H1 (cell line): Measurements from ENCODE around the gene VWA7. TPM values are rescaled to one million over a fixed set of nuclear protein-coding genes. Genes with fewer than 3 reads are reported as not detected.

ENCODE experiments used
- CTCF ChIA-PET: fragments of 300-600 bp; sonication (Branson Sonifier 250); formaldehyde crosslinking; loops from one replicate; lab custom pipeline; 2021; ENCODE audit not compliant: partially characterized antibody; lab: Charles Lee
- POLR2A ChIA-PET: fragments of 300-600 bp; sonication (Branson Sonifier 250); formaldehyde crosslinking; loops from one replicate; lab custom pipeline; 2021; ENCODE audit warnings: inconsistent platforms; ENCODE audit not compliant: partially characterized antibody; lab: Charles Lee
- DNase-seq, 2 experiments: peaks; one replicate each; pipeline versions ENCODE4 v3.0.0 to v3.0.0-alpha.2; 2010 to 2022; ENCODE audit warnings: low spot score in 2 of 2, low read depth in 1 of 2, mixed read lengths in 1 of 2
- FAIRE-seq: peaks from 2 replicates; lab custom pipeline; 2011; peaks lifted over from hg19 to GRCh38; lab: Jason Lieb, UNC
- H2AFZ ChIP-seq: 2 replicates; pipeline ENCODE4 v1.8.1; 2012; ENCODE audit warnings: low read length, inconsistent platforms
- H2AK5ac ChIP-seq: 2 replicates; pipeline ENCODE4 v1.6.1; 2013; ENCODE audit warnings: low read depth, low read length
- H2BK120ac ChIP-seq: replicated peaks from 2 replicates; pipeline ENCODE3; 2013; ENCODE audit warnings: low read depth, low read length, inconsistent platforms
- H2BK12ac ChIP-seq: 2 replicates; pipeline ENCODE4 v1.6.1; 2013; ENCODE audit warnings: low read depth, low read length
- H2BK15ac ChIP-seq: 2 replicates; pipeline ENCODE4 v1.6.1; 2013; ENCODE audit warnings: low read length
- H2BK20ac ChIP-seq: 2 replicates; pipeline ENCODE4 v1.6.1; 2013; ENCODE audit warnings: low read length
- H2BK5ac ChIP-seq: 2 replicates; pipeline ENCODE4 v1.6.1; 2013; ENCODE audit warnings: low read depth, low read length
- H3K14ac ChIP-seq: 2 replicates; pipeline ENCODE4 v1.6.1; 2013; ENCODE audit warnings: inconsistent platforms; ENCODE audit not compliant: insufficient read length
- H3K18ac ChIP-seq: 2 replicates; pipeline ENCODE4 v1.6.1; 2013; ENCODE audit warnings: low read length; ENCODE audit errors: extremely low read depth
- H3K23ac ChIP-seq: 2 replicates; pipeline ENCODE4 v1.6.1; 2013; ENCODE audit warnings: inconsistent platforms; ENCODE audit not compliant: insufficient read length
- H3K23me2 ChIP-seq: 2 replicates; pipeline ENCODE4 v1.6.1; 2013; ENCODE audit warnings: low read depth, low read length
- H3K27ac ChIP-seq: 2 replicates; pipeline ENCODE4 v1.6.1; 2011; ENCODE audit warnings: low read depth, low read length, inconsistent platforms
- H3K27me3 ChIP-seq, 4 experiments: replicated peaks in 1 of 4; 1 replicate in 1 of 4; 2 replicates in 3 of 4; pipeline versions ENCODE4 v1.6.1 to v1.8.1; 2011 to 2013; ENCODE audit warnings: low read length in 3 of 4, mild to moderate bottlenecking in 3 of 4, inconsistent platforms in 2 of 4, mixed read lengths in 2 of 4, moderate library complexity in 1 of 4; ENCODE audit not compliant: control insufficient read depth in 3 of 4, insufficient read depth in 3 of 4; ENCODE audit errors: extremely low read depth in 1 of 4
- H3K36me3 ChIP-seq, 4 experiments: 2 replicates each; pipeline versions ENCODE4 v1.6.1 to v1.8.1; 2011 to 2013; ENCODE audit warnings: mild to moderate bottlenecking in 4 of 4, low read length in 3 of 4, moderate library complexity in 2 of 4, control low read depth in 1 of 4, inconsistent platforms in 1 of 4; ENCODE audit not compliant: insufficient read depth in 4 of 4, control insufficient read depth in 2 of 4
- H3K4ac ChIP-seq: replicated peaks from 2 replicates; pipeline ENCODE3; 2013; ENCODE audit warnings: low read length, low read depth, mixed read lengths, inconsistent platforms; ENCODE audit not compliant: insufficient read length
- H3K4me1 ChIP-seq, 4 experiments: replicated peaks in 1 of 4; 1 replicate in 1 of 4; 2 replicates in 3 of 4; pipeline versions ENCODE4 v1.6.1 to v1.8.1; 2011 to 2013; ENCODE audit warnings: low read length in 3 of 4, inconsistent platforms in 2 of 4, mixed read lengths in 1 of 4; ENCODE audit not compliant: insufficient read depth in 4 of 4, control insufficient read depth in 3 of 4
- H3K4me2 ChIP-seq, 2 experiments: 2 replicates each; pipeline versions ENCODE4 v1.6.1 to v1.8.1; 2011 to 2013; ENCODE audit warnings: low read depth in 2 of 2, low read length in 2 of 2, control low read depth in 1 of 2, inconsistent platforms in 1 of 2, mild to moderate bottlenecking in 1 of 2; ENCODE audit not compliant: insufficient read depth in 1 of 2
- H3K4me3 ChIP-seq, 4 experiments: fragments of 200-600, 300-600 bp in 1 of 4; sonication (generic), shearing (Covaris generic), sonication (Bioruptor Twin) in 1 of 4; 2 replicates each; pipeline versions ENCODE4 v1.5.1 to v1.8.1; 2011 to 2016; ENCODE audit warnings: low read length in 4 of 4, low read depth in 3 of 4, control low read depth in 2 of 4, inconsistent platforms in 2 of 4, mild to moderate bottlenecking in 2 of 4, mixed read lengths in 1 of 4, moderate library complexity in 1 of 4; ENCODE audit not compliant: insufficient read depth in 2 of 4; ENCODE audit errors: extremely low read depth in 1 of 4
- H3K56ac ChIP-seq: replicated peaks from 2 replicates; pipeline ENCODE3; 2013; ENCODE audit warnings: low read depth, mild to moderate bottlenecking, mixed read lengths, low read length, inconsistent platforms; ENCODE audit not compliant: insufficient read length
- H3K79me1 ChIP-seq: 2 replicates; pipeline ENCODE4 v1.6.1; 2013; ENCODE audit warnings: low read depth, low read length, control low read depth
- H3K79me2 ChIP-seq, 2 experiments: 2 replicates each; pipeline versions ENCODE4 v1.6.1 to v1.8.1; 2012 to 2013; ENCODE audit warnings: low read length in 2 of 2, mild to moderate bottlenecking in 2 of 2, inconsistent platforms in 1 of 2; ENCODE audit not compliant: insufficient read depth in 2 of 2, control insufficient read depth in 1 of 2
- H3K9ac ChIP-seq, 4 experiments: replicated peaks in 1 of 4; 1 replicate in 1 of 4; 2 replicates in 3 of 4; pipeline versions ENCODE4 v1.6.1 to v1.8.1; 2011 to 2013; ENCODE audit warnings: low read depth in 3 of 4, low read length in 3 of 4, control low read depth in 2 of 4, mild to moderate bottlenecking in 2 of 4, moderate library complexity in 2 of 4, inconsistent platforms in 1 of 4; ENCODE audit errors: extremely low read depth in 1 of 4
- H3K9me3 ChIP-seq, 2 experiments: 2 replicates each; pipeline versions ENCODE4 v1.6.1 to v1.8.1; 2012 to 2013; ENCODE audit warnings: mild to moderate bottlenecking in 2 of 2, moderate library complexity in 2 of 2, control low read depth in 1 of 2, inconsistent platforms in 1 of 2, low read depth in 1 of 2, low read length in 1 of 2, mixed read lengths in 1 of 2; ENCODE audit not compliant: insufficient read depth in 2 of 2
- H4K20me1 ChIP-seq, 2 experiments: replicated peaks in 1 of 2; 2 replicates each; pipeline versions ENCODE3 to v1.8.1; 2011 to 2013; ENCODE audit warnings: inconsistent platforms in 2 of 2, low read length in 2 of 2, mild to moderate bottlenecking in 1 of 2; ENCODE audit not compliant: insufficient read depth in 2 of 2, control insufficient read depth in 1 of 2
- H4K5ac ChIP-seq: 2 replicates; pipeline ENCODE4 v1.6.1; 2013; ENCODE audit warnings: low read length, low read depth, mixed read lengths, inconsistent platforms; ENCODE audit not compliant: insufficient read length
- H4K8ac ChIP-seq: 2 replicates; pipeline ENCODE4 v1.8.0; 2013; ENCODE audit warnings: mild to moderate bottlenecking, moderate library complexity, low read length, inconsistent platforms; ENCODE audit not compliant: insufficient read depth; ENCODE audit errors: extremely low read depth
- H4K91ac ChIP-seq: replicated peaks from 2 replicates; pipeline ENCODE3; 2013; ENCODE audit warnings: low read length, mixed read lengths, inconsistent platforms; ENCODE audit not compliant: insufficient read length
- EP300 ChIP-seq, 2 experiments: IDR thresholded peaks; 1 replicate in 1 of 2; 2 replicates in 1 of 2; pipeline ENCODE4 v1.6.1; 2011 to 2012; ENCODE audit warnings: low read depth in 2 of 2, low read length in 2 of 2, mild to moderate bottlenecking in 2 of 2, borderline replicate concordance in 1 of 2, inconsistent platforms in 1 of 2, moderate library complexity in 1 of 2
- FOSL1 ChIP-seq: IDR thresholded peaks from 2 replicates; pipeline ENCODE4 v1.6.1; 2011; ENCODE audit warnings: mild to moderate bottlenecking, low read depth, low read length, moderate library complexity; ENCODE audit not compliant: insufficient read depth
- KDM1A ChIP-seq: fragments of 200-600, 300-600 bp; sonication (generic); IDR thresholded peaks from 2 replicates; pipeline ENCODE4 v1.7.1; 2016; ENCODE audit warnings: mild to moderate bottlenecking, low read length, borderline replicate concordance
- SRF ChIP-seq: IDR thresholded peaks from 2 replicates; pipeline ENCODE4 v1.6.1; 2011; ENCODE audit warnings: mild to moderate bottlenecking, low read depth, low read length, moderate library complexity
- WGBS, 2 experiments: shearing (Covaris generic) in 1 of 2; methylation state at CpG; one replicate each; pipeline versions ENCODE4 v1.1.6 to v1.1.7; 2013 to 2015; ENCODE audit warnings: low lambda C conversion rate in 2 of 2, mixed read lengths in 2 of 2, inconsistent platforms in 1 of 2, low coverage in 1 of 2, missing lambda C conversion rate in 1 of 2; ENCODE audit not compliant: insufficient replicate concordance in 2 of 2, insufficient coverage in 1 of 2, insufficient read length in 1 of 2; ENCODE audit errors: extremely low coverage in 1 of 2, missing lambda C conversion rate in 1 of 2; 5-methylcytosine and 5-hydroxymethylcytosine counted together
- polyA plus RNA-seq, 7 experiments: library from polyadenylated mRNA; depleted of rRNA in 3 of 7; stranded (reverse) in 5 of 7; unstranded in 2 of 7; fragments of >200 nt in 5 of 7; fragments of 200-250 nt in 2 of 7; gene quantifications; 1 replicate in 5 of 7; 2 replicates in 1 of 7; 4 replicates in 1 of 7; pipeline versions ENCODE4 v1.2.1 to v1.2.3, GENCODE V29; 2011 to 2013; ENCODE audit warnings: missing spikeins in 2 of 7, mixed read lengths in 2 of 7
- total RNA-seq: library from RNA; stranded (reverse); fragmentation: NEBNext Ultra II Directional; extraction: Animal tissue kit (Norgen Biotek cat#: 25700); gene quantifications from 2 replicates; pipeline ENCODE4 v1.2.1, GENCODE V29; 2021

VWA7 gene
- total and polyA plus RNA-seq, 2 of the 8 experiments (the other 6 are each of a cell fraction or from before 2014, with no cell fraction given): 0.82 to 2.1 TPM

DNA sequence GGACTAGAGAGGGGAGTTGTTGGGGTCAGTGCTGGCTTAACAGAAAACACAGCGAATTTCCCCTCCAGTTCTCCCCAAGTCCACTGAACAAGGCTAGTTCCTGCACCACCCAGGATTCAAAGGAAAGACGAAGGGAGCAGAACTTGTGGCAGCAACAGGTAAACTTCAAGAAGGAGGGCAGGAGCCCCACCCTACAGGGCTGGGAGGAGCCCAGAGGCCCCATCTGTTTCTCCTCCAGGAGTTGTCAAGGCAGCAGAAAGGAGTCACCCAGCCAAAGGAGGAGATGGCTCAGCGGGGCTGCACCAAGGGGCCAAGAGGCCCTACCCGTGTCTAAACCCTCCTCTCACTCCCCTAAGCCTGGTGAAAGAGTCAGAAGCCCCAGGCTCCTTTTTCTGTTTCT, 12.9 kb downstream of the VWA7 start:
- 98% methylated on average over 4 of the region's 4 CpGs; no CpG with 5 or more reads in 1 of the 2 experiments for WGBS, 2 experiments

More for the DNA sequence above, 12.9 kb downstream of the VWA7 start:
- no peaks in the 10 kb centered on the region for H3K79me1 ChIP-seq
- DNase-seq: no peak
- no peaks in the 10 kb centered on the region for H3K79me2 ChIP-seq
- H2BK120ac ChIP-seq: no peak overlapping the region
- TF ChIP-seq SRF (no peak), KDM1A (no peak), FOSL1 (no peak), EP300 (IDR thresholded peaks at IDR 0.05; ENCODE audit: borderline replicate concordance in 1 of 2, low read depth in 2 of 2, low read length in 2 of 2) (no peak)
- H3K9ac ChIP-seq: no peak overlapping the region
- H3K27me3 ChIP-seq: no peaks in the 10 kb centered on the region
- H3K4me2 ChIP-seq: no peak overlapping the region
- peaks cover 0 to 16% (median 1%) of the 10 kb centered on the region in 4 experiments; a peak in 3 of 8 replicates for H3K36me3 ChIP-seq
- no peak overlapping the region for H2AFZ ChIP-seq
- CTCF ChIA-PET: interaction anchor here (0.5 to 1.6 kb wide), 8 partner anchors 9 to 134 kb away, joined by 3 to 5 read pairs (median 3); partner anchors contain the start of genes CLIC1 and VWA7
- no peaks in the 10 kb centered on the region for H4K20me1 ChIP-seq
- H2AK5ac ChIP-seq: no peak overlapping the region
- no peak overlapping the region for H3K4ac ChIP-seq
- POLR2A ChIA-PET: interaction anchor here (0.6 to 1.6 kb wide), 8 partner anchors 11 to 103 kb away, joined by 3 to 12 read pairs (median 4); partner anchors contain the start of genes C6orf47, DDAH2 and MSH5
- H4K8ac ChIP-seq: no peak overlapping the region
- no peak overlapping the region for H4K5ac ChIP-seq
- no peaks in the 10 kb centered on the region for H3K9me3 ChIP-seq
- H3K18ac ChIP-seq: no peak overlapping the region
- no peak overlapping the region for H2BK5ac ChIP-seq
- H3K27ac ChIP-seq: no peak overlapping the region
- H3K4me3 ChIP-seq: no peak overlapping the region
- peaks cover 0 to 11% (median under 1%) of the 10 kb centered on the region in 4 experiments; a peak in 4 of 7 replicates for H3K4me1 ChIP-seq
- H4K91ac ChIP-seq: no peak overlapping the region
- no peak overlapping the region for H2BK12ac ChIP-seq
- H2BK15ac ChIP-seq: no peak overlapping the region
- no peak overlapping the region for H3K14ac ChIP-seq
- H2BK20ac ChIP-seq: no peak overlapping the region
- no peak overlapping the region for H3K56ac ChIP-seq
- peaks cover 3% of the 10 kb centered on the region; the same call in 1 of the 2 replicates for H3K23me2 ChIP-seq
- FAIRE-seq: no peak
- H3K23ac ChIP-seq: no peak overlapping the region
